Ectodermal cell (in vitro differentiated cells): ENCODE data around the gene STX4.

Source experiments
- H3K27ac ChIP-seq: 2 replicates; pipeline ENCODE4 v1.7.0; 2013; ENCODE audit warnings: mild to moderate bottlenecking, low read depth, low read length; ENCODE audit not compliant: insufficient read depth, poor library complexity, severe bottlenecking
- H3K27me3 ChIP-seq: 2 replicates; pipeline ENCODE4 v1.7.0; 2013; ENCODE audit warnings: mild to moderate bottlenecking, low read length; ENCODE audit not compliant: insufficient read depth, control insufficient read depth, poor library complexity, severe bottlenecking
- H3K36me3 ChIP-seq: one replicate; pipeline ENCODE4 v1.7.0; 2013; ENCODE audit warnings: low read length; ENCODE audit not compliant: control insufficient read depth, insufficient read depth
- H3K4me1 ChIP-seq: one replicate; pipeline ENCODE4 v1.7.0; 2013; ENCODE audit warnings: low read length; ENCODE audit not compliant: control insufficient read depth, insufficient read depth
- H3K4me3 ChIP-seq: 2 replicates; pipeline ENCODE4 v1.7.0; 2013; ENCODE audit warnings: low read depth, low read length, control low read depth; ENCODE audit not compliant: insufficient read depth
- H3K9me3 ChIP-seq: 2 replicates; pipeline ENCODE4 v1.7.0; 2013; ENCODE audit warnings: mild to moderate bottlenecking, low read length, moderate library complexity; ENCODE audit not compliant: control insufficient read depth
- WGBS, 2 experiments: methylation state at CpG; one replicate each; pipeline ENCODE4 v1.1.7; 2013; ENCODE audit warnings: missing lambda C conversion rate in 2 of 2; 5-methylcytosine and 5-hydroxymethylcytosine counted together

The STX4 gene

DNA sequence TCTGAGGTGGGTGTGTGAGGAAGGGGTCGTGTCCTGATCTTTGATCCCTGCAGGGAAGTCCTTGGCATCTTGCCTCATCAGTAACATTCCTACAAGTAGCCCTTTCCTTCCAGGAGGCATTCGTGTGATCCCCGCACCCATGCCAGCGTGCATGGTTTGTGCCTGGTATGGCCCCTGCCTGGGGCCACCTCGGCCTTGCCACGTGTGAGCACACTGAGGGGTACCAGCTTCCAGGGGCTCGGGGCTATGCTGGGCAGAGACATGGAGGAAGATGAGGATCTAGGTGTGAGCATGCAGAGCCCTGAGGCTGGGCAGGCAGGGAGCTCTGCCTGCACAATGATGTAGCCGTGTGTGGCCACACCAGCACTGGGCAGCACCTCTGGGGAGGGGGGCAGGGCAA is 42.3 kb upstream of the STX4 start:
- Histone ChIP-seq H3K36me3 (no peaks in the 10 kb centered on the region), H3K9me3 (no peaks in the 10 kb centered on the region), H3K27ac (no peak overlapping the region), H3K27me3 (peaks cover 3% of the 10 kb centered on the region), H3K4me1 (no peaks in the 10 kb centered on the region), H3K4me3 (no peak overlapping the region)
- WGBS, 2 experiments, result 79% methylated on average over 8 of the region's 8 CpGs

DNA sequence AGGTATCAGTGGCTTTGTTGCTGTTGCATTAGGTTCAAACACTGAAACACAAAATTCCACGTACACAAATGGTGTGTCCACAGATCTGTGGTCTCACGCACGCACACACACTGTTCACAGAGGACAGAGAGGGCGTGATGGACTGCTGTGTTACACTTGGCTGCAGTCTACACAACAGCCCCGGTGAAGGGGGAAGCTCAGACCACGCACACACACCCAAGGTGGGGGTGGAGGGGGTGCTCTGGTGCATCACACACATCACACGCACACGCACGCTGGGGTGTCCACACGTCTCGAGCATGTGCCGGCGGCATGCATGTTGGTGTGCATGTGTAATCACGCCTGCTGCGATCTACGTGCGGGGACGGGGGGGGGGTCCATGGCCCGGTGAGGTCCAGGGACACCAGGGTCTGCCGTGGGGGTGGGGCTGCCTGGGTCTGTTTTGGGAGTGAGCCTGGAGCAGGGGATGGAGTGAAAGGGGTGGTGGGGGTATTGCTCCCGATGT is 41.0 kb upstream of the STX4 start:
- H3K27ac ChIP-seq, result no peak overlapping the region
- 94 to 95% methylated on average over 20 to 21 of the region's 21 CpGs for WGBS, 2 experiments
- H3K4me3 ChIP-seq, result no peak overlapping the region
- H3K36me3 ChIP-seq, result no peaks in the 10 kb centered on the region
- H3K27me3 ChIP-seq, result peaks cover 16% of the 10 kb centered on the region
- H3K9me3 ChIP-seq, result no peaks in the 10 kb centered on the region
- H3K4me1 ChIP-seq, result peaks cover 8% of the 10 kb centered on the region

DNA sequence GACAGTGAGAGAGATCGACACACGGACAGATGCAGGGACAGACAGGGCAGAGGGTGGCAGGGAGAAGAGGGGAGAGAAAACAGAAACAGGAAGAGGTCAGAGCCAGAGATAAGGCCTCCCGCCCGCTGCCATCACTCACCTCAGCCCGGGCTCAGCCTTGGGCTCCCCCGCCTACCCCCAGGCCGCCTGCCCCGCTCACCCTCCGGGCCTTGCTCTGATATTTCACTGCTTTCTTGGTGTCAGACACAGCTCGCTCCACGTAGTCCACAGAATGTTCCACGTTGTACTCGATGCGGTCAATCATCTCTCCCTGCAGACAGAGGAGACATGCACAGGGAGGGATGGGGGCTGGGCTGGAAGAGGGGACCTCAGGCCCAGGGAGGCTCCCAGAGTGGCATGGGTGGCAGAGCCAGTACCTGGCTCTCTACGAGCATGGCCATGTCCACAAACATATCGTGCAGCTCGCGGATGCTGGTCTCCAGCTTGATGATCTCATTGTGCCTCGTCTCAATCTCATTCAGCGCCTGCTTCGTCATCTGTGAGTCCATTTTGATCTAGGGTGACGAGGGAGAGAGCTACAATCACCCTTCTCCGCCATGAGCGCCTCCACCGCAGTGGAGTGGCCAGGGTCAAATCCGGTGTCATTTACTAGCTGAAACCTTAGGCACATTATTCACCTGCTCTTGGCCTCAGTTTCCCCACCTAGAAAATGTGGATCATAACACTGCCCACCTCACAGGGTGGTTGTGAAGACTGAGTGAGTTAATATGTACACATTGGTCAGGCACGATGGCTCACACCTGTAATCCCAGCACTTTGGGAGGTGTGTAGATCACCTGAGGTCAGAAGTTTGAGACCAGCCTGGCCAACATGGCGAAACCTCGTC is 40.2 kb upstream of the STX4 start:
- H3K4me3 ChIP-seq, result no peak overlapping the region
- no peaks in the 10 kb centered on the region for H3K9me3 ChIP-seq
- 92 to 94% methylated on average over 29 of the region's 29 CpGs for WGBS, 2 experiments
- H3K36me3 ChIP-seq, result no peaks in the 10 kb centered on the region
- H3K27ac ChIP-seq, result no peak overlapping the region
- H3K27me3 ChIP-seq, result peaks cover 24% of the 10 kb centered on the region
- peaks cover 8% of the 10 kb centered on the region for H3K4me1 ChIP-seq

DNA sequence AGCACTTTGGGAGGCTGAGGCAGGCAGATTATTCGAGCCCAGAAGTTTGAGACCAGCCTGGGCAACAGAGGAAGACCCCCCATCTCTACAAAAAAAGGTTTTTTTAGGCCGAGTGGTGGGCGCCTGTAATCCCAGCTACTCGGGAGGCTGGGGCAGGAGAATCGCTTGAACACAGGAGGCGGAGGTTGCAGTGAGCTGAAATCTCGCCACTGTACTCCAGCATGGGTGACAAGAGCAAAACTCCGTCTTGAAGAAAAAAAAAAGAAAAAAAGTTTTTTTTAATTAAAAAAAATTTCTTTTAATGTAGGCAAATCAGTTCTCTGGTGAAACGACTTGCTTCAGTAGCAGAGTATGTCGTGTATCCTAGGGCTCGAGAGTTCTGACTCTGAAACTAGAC is 37.4 kb upstream of the STX4 start:
- H3K27ac ChIP-seq, result no peak overlapping the region
- H3K27me3 ChIP-seq, result peaks cover 31% of the 10 kb centered on the region
- H3K9me3 ChIP-seq, result no peaks in the 10 kb centered on the region
- H3K4me1 ChIP-seq, result peaks cover 8% of the 10 kb centered on the region
- H3K4me3 ChIP-seq, result no peak overlapping the region
- WGBS, 2 experiments, result 84 to 85% methylated on average over 11 of the region's 11 CpGs
- H3K36me3 ChIP-seq, result no peaks in the 10 kb centered on the region

DNA sequence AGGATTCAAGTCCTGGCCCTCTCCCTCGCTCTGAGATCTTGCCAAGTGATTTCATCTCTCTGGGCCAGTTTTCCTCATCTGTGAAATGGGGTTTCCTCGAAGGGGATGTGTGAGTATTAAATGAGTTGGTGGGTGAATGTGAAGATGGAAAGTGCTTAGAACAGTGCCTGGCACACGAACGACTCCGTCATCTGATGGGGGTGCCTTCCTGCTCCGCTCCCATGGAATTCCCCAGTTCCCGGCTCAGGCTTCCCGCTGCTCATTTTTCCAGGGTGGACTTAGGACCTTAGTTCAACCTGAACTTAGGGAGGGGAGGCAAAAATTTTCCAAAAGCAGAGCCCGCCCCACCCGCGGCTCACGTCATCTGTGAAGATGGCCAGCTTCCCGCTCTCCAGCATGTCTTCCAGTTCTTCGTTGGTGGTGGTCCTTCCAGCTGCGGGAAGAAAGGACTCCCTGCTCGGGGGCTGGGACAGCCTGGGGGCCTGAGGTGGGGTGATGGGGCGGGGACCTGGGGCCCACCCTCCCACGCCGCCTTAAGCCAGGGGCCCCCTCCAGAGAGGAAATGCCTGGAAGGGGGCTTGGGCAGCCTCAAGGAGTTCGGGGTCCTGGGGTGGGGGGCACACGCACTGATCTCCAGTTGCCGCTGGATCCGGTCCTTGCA is 36.9 kb upstream of the STX4 start:
- peak overlapping the region; percentile 37 for H3K4me3 ChIP-seq
- 27 to 29% methylated on average over 23 of the region's 23 CpGs for WGBS, 2 experiments
- peaks cover 8% of the 10 kb centered on the region for H3K4me1 ChIP-seq
- peaks cover 31% of the 10 kb centered on the region for H3K27me3 ChIP-seq
- H3K9me3 ChIP-seq, result no peaks in the 10 kb centered on the region
- H3K36me3 ChIP-seq, result no peaks in the 10 kb centered on the region
- no peak overlapping the region for H3K27ac ChIP-seq

DNA sequence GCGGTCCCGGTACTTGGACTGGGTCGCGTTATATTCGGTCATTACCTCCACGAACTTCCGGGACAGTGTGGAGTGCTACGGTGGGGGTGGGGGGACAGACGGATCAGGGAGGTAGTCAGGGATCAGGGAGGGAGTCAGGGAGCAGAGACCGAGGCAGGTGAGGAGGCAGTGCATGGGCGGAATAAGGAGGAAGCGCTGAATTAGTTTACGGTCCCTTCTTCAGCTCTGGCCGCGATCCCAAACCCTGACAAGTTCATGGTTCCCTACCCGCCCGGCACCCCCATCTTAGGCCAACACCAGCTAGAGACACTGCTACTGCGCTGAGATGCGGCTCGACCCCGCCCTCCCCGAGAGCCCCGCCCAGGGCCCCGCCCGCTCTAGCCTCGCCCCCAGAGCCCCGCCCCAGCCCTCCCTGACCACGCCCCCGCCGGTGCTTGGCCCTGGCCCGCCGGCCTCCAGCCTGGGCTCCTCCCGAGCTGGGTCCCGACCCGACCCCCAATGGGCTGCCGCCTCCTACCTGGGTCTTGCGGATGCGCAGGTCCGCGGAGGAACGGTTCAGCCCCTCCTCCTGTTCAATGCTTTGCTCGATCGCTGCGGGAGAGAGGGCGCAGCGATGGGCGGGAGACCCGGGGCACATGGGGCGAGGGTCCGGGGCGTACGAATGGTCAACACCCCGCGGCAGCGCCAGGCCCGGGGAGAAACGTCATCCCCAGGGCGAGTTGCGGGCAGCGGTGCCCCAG is 36.2 kb upstream of the STX4 start:
- Histone ChIP-seq H3K36me3 (no peaks in the 10 kb centered on the region), H3K27me3 (peaks cover 31% of the 10 kb centered on the region), H3K4me3 (peak overlapping the region; percentile 37), H3K27ac (no peak overlapping the region), H3K4me1 (peaks cover 8% of the 10 kb centered on the region), H3K9me3 (no peaks in the 10 kb centered on the region)
- WGBS, 2 experiments, result 1 to 2% methylated on average over 60 of the region's 60 CpGs

DNA sequence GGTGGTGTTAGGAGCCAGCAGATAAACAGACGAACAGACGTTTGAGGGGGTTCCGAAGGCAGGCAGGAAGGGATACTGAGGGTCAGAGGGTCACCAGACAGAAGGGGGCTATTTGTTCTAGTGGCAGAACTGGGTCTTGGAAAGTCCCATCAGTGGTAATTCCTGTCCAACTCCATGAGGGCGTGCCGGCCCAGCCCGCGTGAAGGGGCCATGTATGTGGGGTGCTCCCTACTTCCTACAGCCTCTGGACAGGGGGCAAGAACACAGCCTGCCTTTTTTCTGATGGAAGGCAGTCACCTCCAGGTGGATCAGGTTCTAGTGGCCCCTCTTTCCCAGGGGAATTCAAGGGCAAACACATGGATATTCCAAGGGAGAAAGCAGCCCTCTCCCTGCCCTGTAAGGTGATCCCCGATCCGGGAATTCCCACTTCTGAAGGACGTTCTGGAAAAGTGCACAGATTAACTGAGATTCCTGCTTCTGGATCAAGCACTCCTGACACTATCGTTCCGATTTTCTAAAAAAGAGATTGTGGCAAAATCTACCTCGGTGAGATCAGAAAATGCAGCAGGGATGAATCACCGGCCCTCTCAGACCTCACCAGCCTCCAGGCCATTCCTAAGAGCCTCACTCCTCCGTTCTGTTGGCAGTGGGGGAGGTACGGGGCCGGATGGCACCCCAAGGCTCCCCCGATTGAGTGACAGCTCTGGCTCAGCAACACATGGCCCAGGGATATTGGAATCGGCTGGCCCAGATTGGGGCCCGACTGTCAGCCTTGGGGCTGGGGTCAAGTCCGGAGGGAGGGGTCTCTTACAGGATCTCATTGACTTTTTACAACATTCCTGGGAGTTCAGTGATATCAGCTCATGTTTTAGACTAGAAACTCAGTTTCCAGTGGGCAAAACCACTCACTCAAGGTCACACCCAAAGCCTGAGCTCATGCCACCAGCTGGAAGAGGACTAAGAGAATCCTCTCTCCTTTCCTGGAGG is 35.3 kb upstream of the STX4 start:
- H3K4me3 ChIP-seq, result peak overlapping the region; percentile 37
- H3K27ac ChIP-seq, result no peak overlapping the region
- whole genome bisulfite sequencing, 2 experiments, result 51 to 55% methylated on average over 21 of the region's 21 CpGs

DNA sequence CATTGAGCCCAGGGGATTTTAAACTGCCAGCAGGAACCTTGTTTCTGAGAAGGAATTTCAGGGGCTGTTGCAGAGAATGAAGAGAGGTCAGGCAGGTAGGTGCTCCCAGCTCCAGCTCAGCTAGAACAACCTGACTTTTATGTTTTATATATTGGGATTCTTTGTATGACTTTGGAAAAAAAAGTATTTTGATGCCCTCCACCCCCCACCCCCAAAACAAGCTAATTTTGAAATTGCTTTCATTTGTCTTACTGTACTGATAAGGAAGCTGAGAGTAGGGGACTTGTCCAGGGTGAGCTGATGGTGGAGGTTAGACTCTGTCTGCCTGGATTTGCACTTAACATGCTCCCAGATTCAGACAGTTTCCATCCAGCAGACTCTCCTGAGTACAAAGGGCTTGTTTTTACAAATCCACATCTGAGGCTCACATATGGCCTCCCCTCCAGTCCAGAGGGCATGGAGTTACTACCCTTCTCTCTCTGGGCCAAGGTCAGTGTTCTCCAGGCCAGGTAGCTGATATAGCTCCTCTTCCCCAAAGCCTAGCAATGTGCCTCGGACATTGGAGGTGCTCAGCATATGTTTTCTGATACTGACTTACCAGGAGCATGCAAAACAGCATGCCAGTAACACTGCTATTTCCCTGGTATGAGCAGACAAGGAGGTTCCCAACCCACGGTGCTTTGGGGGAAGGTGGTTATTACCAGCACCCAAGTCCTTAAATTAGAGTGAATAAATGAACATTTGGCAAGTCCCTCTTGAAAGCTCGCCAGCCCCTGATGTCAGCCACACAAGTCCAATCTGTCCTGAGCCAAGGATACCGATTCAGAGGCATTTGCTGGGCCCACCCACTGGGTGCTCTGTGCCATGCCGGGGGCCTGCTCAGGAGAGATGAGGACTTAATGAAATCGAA is 34.3 kb upstream of the STX4 start:
- Histone ChIP-seq H3K4me3 (no peak overlapping the region), H3K27me3 (peaks cover 31% of the 10 kb centered on the region), H3K9me3 (no peaks in the 10 kb centered on the region), H3K4me1 (peaks cover 8% of the 10 kb centered on the region), H3K36me3 (no peaks in the 10 kb centered on the region), H3K27ac (no peak overlapping the region)
- WGBS, 2 experiments, result 87 to 92% methylated on average over 6 of the region's 6 CpGs

More for the DNA sequence above, 35.3 kb upstream of the STX4 start:
- Histone ChIP-seq H3K9me3 (no peaks in the 10 kb centered on the region), H3K36me3 (no peaks in the 10 kb centered on the region), H3K4me1 (peaks cover 8% of the 10 kb centered on the region), H3K27me3 (peaks cover 31% of the 10 kb centered on the region)
